Left cardiac atrium (tissue), 4 donors: ENCODE data around the gene INSYN1. TPM values are rescaled to one million over a fixed set of nuclear protein-coding genes. Genes with fewer than 3 reads are reported as not detected.
A peak's percentile ranks its signal among the peaks of the same experiment; 100 is the strongest.
"Not testable (repeated sequence)": the region's sequence is repeated elsewhere in the genome, so short reads cannot be mapped to it uniquely, and the experiment has no call there.

Experiments used
- ATAC-seq, 2 donors: fragments of 200-7000 bp; cut with Tn5 transposase; one replicate each; pipeline ENCODE4 v1.9.1; 2020; ENCODE audit warnings: mild to moderate bottlenecking in 2 of 2, moderate library complexity in 2 of 2
- DNase-seq: peaks from one replicate; pipeline ENCODE4 v3.0.0-alpha.2; 2020
- intact Hi-C, 2 donors: fragments of 100-400 bp; cut with DNase I; formaldehyde crosslinking; loops; one replicate each; pipeline versions ENCODE4 v1.14.1 to v1.15.1; 2022 to 2023
- long read RNA-seq: library from polyadenylated mRNA; unstranded; transcript quantifications from one replicate; pipeline ENCODE4 v2.0.0, GENCODE V29; 2021
- total RNA-seq, 2 donors: library from RNA; stranded (reverse); fragmentation: NEBNext Ultra II Directional; extraction: Animal tissue kit (Norgen Biotek cat#: 25700); gene quantifications; one replicate each; pipeline ENCODE4 v1.2.1, GENCODE V29; 2021
- donor health status: DM: no; HTN: yes; CAD: no.
- donor health status: DM: no; HTN: yes; CAD: no; lungs with severe emphysema.
- donor health status: DM: yes; HTN: yes; CAD: no.
- donor health status: Dilated cardiomyopathy.

INSYN1 gene, protein sequence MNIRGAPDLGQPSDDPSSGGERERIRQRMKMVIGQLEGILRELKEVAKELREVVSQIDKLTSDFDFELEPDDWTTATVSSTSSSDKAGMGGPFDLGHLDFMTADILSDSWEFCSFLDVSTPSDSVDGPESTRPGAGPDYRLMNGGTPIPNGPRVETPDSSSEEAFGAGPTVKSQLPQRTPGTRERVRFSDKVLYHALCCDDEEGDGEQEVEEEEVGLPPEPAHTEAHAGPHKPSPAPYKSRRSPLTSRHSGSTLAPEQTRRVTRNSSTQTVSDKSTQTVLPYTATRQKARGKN
- total RNA-seq, result 10 to 100 TPM; 79.3 to 80.8 TPM
- long read RNA-seq, partial matches to known transcripts, result 0 of 4 reads
- long read RNA-seq, other reads (novel, unspliced or antisense), result 4 of 4 reads

DNA sequence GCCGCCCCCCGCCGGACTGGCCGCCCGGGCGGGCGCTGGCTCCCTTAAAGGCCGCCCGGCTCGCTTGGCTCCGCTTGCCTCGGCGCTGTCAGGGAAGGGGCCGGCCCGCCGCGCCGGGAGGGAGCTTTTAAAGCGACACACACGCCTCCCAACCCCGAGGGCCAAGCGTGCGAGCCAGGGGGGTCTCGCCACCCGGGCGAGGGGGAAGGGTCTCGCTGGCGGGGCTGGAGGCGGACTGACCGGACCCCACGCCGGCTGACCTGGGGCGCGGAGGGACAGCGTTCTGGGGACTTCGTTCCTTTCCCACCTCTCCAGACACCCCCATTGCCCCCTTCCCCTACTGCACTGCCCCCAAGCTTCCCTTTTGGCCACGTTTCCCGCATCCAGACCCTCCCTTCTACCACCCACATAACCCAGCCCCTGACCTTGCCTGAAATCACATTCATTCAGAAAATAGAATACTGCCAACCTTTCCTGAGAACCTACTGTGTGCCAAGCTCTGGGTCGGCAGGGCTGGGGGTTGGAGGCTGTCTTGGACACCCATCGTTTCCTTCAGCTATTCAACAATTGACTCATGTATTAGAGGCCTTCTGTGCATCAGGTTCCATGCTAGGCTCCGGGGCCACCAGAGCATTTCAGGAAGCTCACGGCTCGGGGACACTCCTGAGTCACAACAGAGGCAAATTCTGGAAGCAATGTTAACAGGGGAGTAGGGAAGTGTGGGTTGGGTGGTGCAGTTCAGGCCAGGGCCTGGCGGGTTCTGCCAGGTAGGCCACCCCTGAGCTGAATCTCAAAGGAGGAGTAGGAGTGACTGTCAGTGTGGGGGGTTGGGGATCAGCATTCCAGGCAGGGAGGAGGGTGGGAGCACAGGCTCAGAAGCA, at the start of gene INSYN1:
TSS of gene INSYN1 (minus strand) at position 102 of the 881 bp plus-strand sequence. CDS start 2,221 bp downstream, outside the sequence.
- ATAC-seq (peak; percentile 56 to 62), DNase-seq (peak; percentile 67)
- intact Hi-C loops, result no loop called here

DNA sequence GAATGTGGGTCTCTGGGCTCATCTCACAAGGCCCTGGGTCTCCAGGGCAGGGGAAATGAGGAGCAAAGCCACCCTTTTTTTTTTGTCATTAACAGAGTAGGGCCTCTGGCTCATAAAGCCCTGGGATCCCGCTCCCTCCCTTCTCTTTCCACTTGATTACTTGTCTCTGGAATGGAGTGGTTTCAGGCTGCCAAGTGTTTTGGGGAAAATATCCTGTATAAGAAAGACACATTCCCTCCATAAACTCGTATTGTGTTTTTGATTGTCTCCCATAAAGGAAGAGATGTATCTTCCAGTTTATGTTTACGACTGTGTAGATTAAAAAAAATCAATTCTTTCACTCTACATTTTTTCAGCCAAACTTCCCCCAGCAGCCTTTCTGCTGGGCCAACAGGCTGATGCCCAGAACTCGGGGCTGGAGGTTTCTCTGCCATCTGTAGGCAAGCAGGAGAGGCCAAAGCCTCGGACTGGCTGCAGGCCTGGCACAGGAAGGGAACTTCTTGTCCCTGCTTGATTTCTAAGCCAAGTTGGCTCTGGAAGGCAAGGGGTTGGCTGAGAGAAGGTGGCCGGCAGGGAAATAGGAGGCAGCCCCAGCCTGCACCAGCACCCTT, 49.4 kb upstream of the INSYN1 start:
- intact Hi-C loops, result loop anchor here in 1 of 2 donors (5.0 kb wide), 1 partner anchor 70 kb away; the partner anchor contains the start of gene TBC1D21
- DNase-seq (peak; percentile 58), ATAC-seq (peak; percentile 32 to 53)

DNA sequence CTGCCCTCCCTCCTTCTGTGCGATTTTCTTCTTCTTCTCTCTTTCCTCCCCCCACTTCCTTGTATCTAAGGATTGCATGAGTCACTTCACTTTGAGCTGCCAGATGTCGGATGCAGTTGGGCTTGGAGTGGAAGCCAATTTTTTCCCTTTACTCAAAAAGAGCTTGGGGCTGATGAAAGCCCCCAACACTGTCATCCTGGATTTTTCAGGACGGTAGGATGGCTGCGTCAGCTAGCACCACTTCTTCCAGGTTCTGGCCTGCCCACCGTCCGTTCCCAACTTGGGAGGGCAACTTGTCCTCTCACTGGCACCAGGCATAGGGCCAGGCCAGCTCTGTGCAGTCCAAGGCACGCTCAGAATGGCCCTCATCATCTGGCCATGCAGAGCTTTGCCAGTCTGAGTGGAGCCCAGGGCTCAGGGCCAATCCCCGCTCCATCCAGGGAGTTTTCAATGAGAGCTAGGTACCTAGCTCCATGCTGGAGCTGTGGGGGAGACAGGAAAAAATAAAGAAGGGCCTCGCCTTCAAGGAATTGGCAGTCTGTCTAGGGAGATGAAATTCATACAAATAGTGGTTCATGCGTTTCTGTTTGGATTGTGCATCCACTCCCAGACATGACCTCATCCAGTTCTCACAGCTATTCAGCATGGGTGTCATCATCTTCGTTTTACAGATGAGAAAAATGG, 47.7 kb upstream of the INSYN1 start:
- peak; percentile 78 to 80 for ATAC-seq
- intact Hi-C loops, result loop anchor here in 1 of 2 donors (5.0 kb wide), 1 partner anchor 71 kb away; the partner anchor contains the start of gene TBC1D21
- peak; percentile 73 for DNase-seq

DNA sequence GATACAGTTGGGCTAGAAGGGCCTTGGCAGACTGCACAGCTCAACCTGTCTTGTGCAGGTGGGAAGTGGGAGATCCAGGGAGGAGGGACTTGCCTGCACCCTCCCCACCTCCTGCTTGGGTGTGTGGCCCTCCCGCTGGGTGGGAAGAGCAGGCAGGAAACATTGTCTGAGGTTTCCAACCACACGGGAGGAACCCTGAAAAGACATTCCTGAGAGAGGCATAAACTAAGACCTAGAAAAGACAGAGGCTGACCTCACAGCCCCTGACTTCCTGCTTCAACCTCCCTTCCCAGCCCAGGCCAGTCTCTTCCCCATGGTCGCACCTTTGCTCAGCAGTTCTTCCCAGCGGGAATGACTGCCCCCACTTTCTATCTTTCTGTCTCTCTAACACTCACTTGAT, 46.3 kb upstream of the INSYN1 start:
- intact Hi-C loops, result no loop called here
- DNase-seq (no peak), ATAC-seq (no peak)

DNA sequence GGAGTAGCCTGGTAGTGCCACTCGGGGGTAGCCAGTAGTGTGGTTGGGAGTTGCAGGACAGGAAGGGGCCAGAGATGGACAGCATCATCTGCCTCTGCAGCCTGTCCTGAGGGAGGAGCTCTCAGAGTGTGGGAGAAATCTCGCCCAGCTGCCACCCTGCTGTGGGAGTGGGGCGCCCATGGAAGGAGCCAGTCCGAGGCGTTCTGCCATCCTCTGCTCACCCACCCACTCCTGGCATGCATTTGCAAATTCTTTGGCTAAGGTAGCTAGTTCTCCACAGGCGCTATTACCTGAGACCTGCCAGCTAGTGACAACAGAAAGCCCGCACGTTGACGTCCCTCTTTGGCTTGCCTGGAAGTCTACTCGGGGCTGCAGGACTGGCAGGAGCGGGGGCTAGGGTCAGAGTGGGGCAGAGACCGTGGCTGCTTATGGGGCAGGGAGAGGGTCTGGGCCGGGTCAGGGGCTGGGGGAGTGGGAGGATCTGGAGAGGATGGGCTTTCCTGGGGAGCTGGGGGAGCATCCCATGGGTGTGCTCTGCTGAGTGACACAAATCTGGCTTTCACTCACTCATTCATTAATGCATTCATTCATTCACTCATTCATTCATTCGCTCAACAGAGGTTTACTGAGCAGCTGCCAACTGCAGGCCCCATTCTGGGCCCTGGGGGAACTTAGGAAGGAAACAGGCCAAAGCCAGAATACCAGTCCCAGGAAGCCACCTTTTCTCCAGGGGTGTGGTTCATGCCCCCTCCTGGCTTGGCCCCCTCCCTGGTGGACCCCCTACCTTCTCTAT, 44.4 kb upstream of the INSYN1 start:
- intact Hi-C loops, result no loop called here
- ATAC-seq, result no peak
- DNase-seq, result no peak

DNA sequence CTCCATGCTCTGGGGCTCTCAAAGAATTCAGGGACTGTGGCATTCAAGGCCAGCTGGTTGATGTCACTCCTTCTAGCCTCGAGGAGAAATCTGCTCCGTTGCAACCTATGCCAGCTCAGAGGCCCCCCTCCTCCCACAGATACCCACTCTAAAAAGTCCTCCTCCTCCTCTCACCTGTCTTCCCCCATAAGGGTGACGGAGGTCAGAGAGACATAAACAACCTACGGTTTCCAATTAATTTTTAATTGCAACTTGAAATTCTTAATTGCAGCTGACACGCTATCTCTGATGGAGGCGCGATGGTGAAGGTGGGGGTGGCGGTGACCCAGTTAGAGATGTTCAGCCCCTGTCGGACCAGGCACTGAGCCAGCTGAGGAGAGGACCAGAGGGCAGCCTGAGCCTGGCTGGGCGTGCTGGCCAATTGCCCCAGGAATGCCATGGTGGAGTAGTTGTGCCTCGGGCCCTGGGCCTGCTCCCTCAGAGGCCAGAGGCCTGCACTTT, 43.2 kb upstream of the INSYN1 start:
- intact Hi-C loops, result no loop called here
- peak; percentile 12 to 54 for ATAC-seq
- DNase-seq, result peak; percentile 63

DNA sequence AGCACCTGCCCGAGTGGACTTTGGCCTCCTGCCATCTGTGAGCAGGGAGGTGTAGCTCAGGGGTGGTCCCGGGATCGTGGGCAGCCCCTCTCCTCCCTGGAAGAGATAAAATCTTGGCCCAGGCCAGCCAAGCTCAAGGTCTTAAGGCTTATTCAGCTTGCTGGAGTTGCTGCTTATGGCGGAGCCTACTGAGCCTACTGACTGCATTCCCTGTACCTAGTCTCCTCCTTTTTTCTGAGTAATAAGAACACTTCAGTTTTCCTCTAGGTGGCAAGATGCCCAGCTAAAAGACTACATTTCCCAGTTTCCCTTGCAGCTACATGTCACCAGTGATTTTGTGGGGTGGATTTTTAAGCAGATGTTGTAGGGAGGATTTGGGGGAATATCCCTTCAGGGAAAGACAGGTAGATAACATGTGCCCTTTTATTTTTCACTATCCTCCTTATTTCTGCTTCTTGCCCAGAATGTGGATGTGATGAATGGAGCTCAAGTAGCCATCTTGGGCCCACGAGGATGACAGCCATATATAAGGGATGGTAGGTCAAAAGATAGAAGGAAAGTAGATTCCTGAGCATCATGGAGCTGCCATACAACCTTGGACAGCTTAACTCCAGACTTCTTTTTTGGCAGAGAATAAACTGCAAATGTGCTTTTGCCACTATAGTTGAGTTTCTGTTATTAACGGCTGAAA, 41.4 kb upstream of the INSYN1 start:
- no peak for ATAC-seq
- intact Hi-C loops, result loop anchor here in 1 of 2 donors (5.0 kb wide), 1 partner anchor 113 kb away; no protein-coding TSS in a partner anchor
- no peak for DNase-seq

DNA sequence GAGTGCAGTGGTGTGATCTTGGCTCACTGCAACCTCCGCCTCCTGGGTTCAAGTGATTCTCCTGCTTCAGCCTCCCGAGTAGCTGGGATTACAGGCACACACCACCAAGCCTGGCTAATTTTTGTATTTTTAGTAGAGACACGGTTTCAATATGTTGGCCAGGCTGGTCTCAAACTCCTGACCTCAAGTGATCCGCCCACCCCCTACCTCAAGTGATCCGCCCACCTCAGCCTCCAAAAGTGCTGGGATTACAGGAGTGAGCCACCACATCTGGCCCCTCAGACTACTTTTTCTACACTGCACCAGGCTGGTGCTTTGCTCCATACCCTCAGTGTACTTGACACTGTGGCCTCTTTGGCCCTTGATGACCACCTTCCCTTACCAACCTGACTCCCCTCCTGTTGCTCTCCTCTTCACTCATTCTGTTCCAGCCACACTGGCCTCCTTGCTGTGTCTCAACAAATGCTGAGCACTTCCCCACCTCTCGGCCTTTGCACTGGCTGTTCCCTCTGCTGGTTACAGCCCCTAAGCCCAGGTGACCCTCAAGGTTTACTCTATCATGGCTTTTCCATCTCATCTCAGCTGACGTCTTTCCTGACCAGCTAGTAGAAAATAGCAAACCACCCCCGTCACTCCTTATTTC, 39.9 kb upstream of the INSYN1 start:
- DNase-seq, ATAC-seq: not testable (repeated sequence)
- intact Hi-C loops, result loop anchor here in 1 of 2 donors (5.0 kb wide), 1 partner anchor 114 kb away; no protein-coding TSS in a partner anchor

DNA sequence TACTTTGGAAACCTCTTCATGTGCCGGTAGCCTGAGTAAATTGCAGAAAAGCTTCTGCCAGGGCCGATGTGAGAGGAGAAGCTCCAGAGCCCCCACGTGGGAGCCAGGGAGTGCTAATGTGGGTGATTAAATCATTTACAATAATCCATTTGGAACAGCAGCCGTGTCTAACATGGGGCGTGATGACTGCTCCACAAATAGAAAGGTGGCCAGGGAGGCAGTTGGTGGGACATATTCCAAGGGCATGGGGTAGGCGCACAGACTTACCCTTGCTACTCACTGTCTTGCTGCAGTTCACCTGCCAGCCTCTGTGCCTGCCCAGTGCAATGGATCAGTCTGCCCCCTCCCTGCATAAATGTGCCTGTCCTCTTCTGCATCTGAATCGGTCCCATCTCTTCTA, 39.3 kb upstream of the INSYN1 start:
- intact Hi-C loops, result loop anchor here in 1 of 2 donors (5.0 kb wide), 1 partner anchor 115 kb away; no protein-coding TSS in a partner anchor
- peak; percentile 57 to 58 for ATAC-seq
- peak; percentile 61 for DNase-seq

DNA sequence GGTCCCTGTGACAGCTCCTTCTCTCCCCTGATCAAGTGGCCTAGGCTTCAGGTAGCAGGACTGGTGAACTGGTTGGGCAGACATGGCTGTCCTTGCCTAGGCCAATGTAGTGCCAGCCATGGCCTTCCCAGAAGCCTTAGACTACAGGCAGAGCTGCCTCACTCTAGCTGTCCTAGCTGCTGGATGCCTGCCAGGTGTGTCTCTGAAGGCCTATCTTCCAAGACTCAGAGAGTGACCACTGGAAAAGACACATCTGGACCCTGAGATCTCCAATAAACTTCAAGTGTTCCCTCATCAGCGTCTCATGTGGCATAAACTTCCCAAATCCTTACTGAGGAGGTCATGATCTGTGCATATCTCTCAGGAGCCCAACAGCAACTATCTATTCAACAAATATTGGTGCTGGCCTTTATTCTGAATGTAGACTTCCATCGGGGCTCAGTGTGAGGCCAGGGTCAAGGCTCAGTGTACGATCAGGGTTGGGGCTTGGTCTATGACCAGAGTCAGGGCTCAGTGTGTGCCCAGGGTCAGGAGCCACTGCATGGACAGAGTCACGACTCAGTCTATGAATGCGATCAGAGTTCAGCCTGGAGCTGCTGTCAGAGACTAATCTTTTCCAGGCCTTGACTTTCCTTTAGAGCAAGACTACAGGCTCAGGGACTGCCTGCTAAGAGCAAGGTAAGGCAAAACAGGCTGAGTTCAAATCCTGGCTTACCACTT, 36.5 kb upstream of the INSYN1 start:
- DNase-seq (peak; percentile 42), ATAC-seq (no peak)
- intact Hi-C loops, result loop anchor here in 1 of 2 donors (5.0 kb wide), 1 partner anchor 118 kb away; no protein-coding TSS in a partner anchor

DNA sequence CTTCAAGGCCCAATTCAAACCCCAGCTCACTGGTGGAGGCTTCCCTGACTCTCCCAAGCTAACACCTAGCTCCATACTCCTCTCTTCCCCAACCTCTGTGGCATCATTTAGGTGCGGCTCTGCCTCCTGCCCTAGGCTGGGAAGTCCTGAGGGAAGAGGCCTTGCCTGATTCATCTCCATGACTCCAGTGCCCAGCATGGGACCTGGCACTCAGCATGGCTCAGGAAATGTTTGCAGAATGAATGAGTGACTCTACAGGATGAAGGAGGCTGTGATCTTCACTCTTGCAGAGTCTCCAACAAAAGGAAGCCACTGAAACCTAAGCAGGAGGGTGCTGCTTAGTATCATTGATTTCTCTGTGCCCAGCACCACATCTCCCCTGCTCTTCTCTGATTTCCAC, 34.5 kb upstream of the INSYN1 start:
- DNase-seq (no peak), ATAC-seq (no peak)
- intact Hi-C loops, result no loop called here

DNA sequence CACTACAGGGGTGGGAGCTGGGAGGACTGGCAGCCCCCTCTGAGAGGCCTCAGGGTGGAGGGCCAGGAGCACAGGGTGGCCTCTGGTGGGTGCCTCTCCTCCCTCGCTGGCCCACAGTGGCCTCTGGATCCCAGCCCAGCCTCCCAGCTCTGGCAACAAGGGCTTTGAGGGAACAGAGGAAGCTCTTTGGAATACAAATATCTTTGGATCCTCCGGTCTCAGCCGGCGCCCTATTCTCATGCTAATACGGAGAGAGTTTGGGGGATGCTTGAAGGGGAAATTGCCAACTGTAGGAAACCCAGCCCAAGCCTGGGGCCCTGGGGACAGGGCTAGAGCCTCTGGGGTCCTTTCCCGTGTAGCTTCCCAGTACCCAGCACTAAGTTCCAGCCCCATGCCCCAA, 33.4 kb upstream of the INSYN1 start:
- DNase-seq (no peak), ATAC-seq (peak in 1 of 2 donors; percentile 52)
- intact Hi-C loops, result no loop called here

DNA sequence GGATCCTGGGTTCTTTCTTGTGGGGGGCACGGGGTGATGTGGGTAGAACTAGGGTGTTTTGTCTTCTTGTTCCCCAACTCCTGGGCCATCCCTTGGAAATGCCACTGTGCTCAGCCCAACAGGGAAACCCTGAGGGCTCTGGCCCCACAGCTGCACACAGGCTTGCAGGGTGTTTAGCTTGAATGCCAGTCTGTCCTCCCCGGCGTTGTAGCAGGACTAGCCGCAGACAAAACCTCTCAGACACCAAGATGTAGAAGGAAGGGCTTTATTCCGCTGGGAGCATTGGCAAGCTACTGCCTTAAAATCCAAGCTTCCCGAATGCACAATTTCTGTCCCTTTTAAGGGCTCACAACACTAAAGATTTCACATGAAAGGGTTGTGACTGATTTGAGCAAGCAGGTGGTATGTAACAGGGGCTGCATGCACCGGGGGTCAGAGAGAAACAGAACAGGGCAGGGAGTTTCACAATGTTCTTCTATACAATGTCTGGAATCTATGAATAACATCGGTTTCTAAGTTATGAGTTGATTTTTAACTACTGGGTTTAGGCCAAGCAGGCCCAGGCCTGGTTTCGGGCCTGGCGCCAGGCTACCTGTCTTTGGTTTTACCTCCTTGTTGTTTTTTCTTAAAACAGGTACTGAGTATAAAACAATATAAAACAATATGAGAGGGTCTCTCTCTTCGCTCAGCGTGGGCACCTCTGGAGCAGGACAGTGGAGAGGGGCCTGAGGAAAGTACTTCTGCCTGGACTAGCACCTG, 32.3 kb upstream of the INSYN1 start:
- ATAC-seq, DNase-seq, intact Hi-C loops: not testable (repeated sequence)

DNA sequence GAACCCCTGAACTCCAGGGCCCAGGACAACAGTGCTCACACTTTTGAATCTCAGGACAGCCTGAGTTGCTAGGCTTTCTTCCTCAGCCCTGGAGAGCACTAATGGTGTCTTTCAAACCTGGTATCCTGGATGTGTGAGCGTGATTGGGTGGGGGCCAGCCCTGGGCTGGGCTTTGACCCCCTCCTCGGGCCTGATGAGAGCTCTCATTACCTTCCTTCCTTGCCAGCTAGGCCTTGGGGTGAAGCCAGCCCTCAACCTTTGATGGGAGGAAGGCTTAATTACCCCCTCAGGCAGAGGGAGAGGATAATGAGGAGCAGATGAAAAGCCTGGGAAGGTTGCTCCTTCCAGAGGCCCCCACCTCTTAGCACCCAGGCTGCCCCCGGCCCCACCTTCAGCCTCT, 31.1 kb upstream of the INSYN1 start:
- ATAC-seq (no peak), DNase-seq (no peak)
- intact Hi-C loops, result no loop called here

DNA sequence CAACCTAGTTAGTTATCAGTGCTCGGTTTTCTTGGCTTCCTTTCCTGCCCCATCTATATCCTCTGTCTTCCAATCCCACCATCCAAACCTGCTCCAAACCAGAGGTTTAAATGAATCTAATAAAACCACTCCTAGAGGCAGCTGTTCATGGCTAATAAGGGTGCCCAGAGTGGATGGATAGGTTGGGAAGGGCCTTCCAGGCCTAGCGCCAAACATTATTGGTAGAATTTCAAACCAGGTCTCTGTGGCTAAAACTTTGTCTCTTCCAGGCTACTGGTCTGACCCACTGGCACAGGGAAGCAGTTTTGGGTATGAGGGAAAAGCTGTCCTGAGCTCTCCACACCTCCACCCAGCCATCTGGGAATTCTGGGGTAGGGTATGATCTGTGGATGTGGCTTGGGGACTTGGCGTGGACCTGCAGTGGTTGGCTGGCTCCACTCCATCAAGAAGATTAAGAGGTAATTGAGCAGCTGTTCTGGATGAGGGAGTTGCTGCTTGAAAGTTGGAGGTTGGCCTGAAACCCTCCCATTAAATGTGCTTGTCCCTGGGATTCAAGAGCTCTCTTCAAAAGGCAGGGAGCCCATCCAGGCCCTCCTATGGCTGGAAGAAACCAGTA, 29.3 kb upstream of the INSYN1 start:
- intact Hi-C loops, result no loop called here
- DNase-seq (no peak), ATAC-seq (no peak)
